ENCODE results near the gene CBFB.

CBFB gene

DNA sequence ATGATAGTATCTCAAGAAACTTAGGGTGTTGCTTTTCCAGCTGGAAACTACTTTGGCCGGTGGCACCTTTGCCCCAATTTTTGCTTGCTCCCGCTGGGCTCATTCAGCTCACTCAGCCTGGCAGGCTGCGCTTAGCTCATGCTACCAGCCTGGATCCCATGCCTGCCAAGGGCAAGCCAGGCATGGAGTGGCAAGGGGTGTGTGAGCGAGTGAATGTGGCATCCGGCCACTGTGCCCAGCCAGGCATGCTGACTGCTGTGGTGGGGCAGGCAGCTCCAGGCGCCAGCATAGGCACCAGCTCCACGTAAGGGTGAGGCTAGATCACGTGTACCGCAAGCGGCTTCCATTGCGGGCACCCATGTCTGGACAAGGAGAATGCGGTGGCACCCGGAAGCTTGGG lies 112.4 kb downstream of the CBFB start:
- DNase-seq, result no peak

DNA sequence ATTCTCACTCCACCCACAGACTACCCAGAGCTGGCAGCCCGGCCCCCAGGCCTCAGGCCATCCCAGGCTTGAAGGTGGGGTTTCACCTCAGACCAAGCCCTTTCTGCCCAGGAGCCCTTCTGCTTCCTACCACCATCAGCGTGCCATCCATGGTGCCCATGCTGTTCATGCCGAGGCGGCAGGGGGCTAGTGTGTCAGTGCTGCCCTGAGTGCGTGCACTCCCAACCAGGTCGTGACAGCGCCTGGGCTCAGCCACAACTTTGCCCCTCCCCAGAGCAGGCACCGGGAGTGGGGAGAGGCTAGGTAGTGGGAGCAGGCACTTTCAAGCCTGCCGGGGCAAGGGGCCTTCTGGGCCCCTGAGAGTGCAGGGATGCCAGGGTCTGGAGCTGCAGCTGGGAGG lies 113.4 kb downstream of the CBFB start:
- no peak for DNase-seq

DNA sequence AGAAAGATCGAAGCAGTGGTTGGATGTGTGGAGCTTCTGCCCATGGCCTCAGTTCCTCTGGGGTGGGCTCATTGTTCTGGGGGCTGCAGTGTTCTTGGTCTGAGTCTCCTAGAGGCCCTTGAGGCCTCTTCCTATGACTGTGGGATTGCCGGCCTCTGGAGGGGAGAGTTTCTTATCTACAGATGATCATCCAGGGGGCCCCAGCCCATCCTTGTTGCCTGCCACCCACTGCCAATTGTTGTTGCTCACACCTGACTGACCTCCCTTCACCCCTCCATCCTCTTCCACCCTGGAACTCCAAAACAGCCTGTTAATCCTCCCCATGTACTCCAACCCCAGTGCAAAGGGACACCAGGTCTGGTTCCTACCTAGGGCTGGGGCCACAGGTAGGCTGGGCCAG lies 116.0 kb downstream of the CBFB start:
- DNase-seq, result no peak

DNA sequence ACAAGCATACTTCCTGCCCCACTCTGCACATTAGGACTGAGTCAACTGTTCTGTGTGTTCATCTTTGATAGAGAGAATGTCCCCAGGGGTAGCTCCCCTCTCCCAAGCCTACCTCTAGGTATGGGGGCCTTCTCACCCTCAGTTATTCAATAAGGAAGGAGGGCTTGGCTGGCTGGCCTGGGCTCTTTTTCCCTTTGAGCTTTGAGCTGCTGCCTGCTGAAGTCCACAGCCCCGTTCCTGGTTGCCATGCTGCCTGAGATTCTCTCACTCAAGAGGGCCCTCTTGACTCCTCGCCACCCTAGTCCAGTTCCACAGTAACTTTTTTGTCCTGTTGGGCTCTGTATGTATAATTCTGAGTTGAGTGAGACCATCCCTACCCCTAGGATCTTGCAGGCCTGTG lies 116.8 kb downstream of the CBFB start:
- DNase-seq, result no peak

DNA sequence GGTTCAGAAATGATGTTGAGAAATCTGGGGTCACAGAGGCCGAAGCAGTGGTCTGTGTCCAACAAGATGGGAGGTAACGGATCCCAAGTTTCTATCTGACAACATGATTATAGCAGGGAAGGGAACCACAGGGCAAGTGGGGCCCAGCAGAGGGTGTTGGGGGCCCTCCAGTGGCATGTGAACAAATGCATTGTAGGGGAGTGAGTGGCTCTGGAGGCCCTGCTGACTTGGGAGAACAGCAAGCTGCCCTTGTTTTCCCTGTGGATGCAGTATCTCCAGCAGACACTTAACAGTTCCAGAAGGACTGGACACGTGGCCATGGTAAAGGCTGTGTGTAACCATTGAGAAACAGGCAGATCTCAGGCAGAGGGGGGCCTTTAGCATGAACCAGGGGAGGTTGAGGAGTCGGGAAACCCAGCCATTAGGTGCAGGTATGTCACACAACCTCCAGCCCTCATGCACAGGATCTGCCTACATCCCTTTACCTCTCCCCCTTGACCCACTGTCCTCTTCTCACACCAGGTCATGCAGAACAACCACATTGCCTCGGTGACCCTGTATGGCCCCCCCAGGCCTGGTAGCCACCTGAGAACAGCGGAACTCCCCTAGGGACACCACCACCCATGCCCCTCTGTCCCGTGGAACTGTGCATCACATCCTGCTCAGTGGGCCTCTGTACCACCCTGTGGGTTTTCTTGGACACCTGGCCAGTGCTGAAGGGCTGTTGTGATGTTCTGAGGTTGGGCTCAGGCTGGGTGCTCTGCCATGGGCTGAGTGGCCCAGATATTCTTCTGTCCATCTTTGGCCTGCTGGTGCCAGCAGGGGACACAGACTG lies 117.8 kb downstream of the CBFB start:
- no peak for DNase-seq

DNA sequence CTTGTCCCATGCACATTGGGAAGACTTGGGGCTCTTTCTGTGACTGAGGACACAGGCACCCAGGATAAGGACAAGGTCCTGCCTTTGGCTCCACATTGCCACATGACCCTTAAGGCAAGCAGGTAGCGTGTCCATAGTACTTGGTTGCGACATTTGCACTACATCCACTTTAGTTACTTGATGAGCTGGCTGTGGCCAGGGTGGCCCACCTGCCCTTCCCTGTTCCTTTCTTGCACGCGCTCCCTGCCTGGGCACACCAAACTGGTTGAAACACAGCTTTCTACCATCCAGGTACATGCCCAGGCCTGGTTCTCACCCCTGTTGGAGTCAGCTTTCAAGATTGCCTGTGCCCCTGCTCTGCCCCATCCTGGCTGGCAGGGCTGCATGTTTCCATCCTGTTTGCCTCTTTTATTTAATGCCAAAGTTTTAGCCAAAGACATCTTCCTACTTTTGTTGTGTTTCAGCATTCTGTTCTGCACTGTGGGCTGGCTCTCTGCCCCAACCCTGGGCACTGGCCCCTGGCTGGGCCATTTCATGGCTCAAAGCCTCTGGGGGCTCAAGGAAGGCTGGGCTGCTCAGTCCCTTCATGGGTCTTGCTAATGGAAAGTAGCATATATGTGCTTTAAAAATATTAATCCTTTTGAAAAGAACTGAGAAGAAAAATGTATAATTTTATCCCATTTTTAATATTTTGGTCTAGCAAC lies 118.6 kb downstream of the CBFB start:
- DNase-seq, result no peak

DNA sequence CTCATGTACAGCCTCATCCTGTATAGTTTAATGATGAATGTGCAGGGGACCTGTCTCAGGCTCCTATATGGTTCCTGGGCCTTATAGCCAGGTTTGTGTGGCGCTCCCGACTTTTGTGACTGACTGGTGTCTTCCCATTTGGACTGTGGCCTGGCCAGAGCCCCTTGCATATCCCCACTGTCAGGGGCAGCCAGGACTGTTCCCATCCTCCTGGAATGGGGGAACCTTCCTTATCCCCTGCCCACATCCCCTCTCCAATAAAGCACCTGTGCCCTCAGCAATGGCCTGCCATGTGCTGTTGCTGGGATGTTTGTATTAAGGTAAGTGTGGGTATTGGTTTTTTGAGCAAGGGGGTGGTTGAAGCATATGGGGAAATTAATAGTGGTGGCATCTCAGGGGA lies 119.3 kb downstream of the CBFB start:
- DNase-seq, result no peak

DNA sequence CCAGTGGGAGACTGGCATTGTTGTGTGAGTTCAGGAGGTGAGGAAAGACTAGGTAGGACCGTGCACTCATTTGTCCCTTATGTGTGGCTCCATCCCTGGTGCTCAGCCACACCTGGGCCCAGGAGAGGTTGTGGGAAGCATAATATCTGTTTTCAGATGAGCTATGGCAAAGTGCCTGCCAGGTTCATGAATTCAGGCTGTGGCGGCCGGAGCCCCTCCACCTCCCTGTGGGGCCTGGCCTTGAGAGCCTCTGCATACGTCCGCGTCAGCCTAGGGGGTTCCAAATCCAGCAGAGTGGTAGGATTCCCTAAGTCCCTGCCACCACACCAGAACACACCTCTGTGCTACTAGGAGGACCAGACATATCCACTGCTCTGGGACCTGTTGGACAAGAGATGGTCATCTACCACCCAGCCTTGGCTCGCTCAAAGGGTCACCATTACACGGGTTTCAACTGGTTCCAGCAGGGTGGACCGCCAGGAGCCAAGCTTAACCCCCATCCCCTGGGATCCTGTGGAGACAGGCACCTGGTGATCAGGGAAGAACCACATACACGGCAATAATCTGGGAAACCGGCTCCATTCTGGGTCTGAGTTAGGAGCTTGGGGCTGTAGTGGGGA lies 119.8 kb downstream of the CBFB start:
- DNase-seq, result no peak

DNA sequence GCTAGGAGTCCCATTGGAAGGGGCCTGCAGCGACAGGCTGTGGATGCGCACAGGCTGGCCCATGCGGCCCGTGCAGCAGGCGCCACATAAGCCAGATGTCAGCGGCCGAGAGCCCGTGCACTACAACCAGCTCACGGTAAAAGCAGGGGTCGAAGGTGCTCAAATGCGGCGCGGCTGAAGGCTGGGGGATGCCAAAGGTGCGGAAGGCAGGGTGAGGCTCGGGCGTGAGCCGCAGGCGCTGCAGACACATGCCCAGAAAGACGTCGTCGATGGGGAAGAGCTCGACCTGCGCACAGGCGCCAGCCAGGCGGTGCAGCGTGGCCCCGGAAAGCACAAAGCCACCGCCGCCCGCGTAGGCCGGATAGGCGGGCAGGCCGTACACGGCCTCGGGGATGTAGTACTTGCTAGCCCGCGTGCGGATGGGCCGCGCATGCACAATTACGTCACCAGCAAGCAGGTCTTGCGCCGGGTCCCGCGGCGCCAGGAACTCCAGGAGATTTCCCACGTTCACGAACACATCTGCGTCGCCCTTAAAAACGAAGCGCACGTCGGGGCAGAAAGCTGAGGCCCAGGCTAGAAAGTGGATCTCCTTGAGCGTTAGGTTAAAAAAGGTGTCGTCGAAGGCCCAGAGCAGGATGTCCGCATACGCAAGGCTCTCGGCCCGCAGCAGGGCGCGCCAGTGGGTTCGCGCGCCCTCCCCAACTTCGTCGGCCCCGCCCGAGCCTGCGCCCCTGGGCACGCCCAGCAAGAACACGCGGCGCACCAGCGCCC lies 120.5 kb downstream of the CBFB start:
- DNase-seq, result no peak

DNA sequence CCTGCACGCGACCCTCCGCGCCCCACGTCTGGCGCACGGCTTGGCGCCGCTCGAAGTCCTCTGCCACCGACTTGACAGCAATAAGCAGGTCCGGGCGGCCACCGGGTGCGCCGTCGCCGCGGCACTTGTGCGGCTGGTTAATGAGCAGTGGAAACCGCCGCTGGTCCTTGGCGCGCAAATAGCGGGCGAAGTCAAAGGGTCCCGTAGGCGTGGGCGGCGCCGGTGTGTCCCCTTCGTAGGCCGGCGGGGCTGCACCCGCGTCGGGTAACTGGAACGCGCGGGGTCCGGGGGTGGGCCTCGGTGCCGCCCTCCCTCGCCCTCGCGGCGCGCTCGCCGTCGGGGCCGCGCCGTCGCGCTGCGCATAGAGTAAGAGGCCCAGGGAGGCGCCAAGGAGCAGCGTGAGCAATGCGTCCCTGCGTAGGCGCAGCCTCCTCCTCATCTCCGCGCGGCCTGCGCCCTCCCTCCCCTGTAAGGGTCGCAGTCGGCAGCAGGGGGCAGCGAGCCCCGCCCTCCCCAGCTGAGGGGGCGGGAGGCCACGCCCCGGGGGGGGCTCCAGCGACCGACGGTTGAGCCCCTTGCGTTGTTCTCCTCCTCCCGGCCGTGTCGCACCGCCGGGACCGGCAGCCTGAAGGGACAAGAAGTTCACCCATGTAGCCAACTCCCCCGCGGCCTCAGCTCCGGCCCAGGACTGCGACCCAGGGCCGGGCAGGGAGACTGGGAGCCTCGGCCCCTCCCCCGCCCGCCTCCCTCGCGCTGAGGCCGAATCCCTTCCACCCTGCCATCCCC lies 121.3 kb downstream of the CBFB start:
- DNase-seq, result peak in 1 of 6 experiments; percentile 12

Data from stimulated activated naive CD4-positive, alpha-beta T cell (primary cell).